SK-N-SH treated with all-trans-retinoic acid at 6 μM for 48 hours (cell line): ENCODE measurements around the gene MITF.

Source experiments
- ARNTL ChIP-seq: fragments of 450-650 bp; formaldehyde crosslinking; IDR thresholded peaks from 2 replicates; pipeline ENCODE4 v1.5.0; 2020; ENCODE audit warnings: low read depth, mild to moderate bottlenecking, moderate library complexity, borderline replicate concordance
- CSDC2 ChIP-seq: fragments of 250-450 bp; sonication (Bioruptor Pico); IDR thresholded peaks from 2 replicates; pipeline ENCODE4 v1.5.0; 2020; ENCODE audit warnings: mild to moderate bottlenecking, moderate library complexity
- GLIS3 ChIP-seq: fragments of 250-450 bp; sonication (Bioruptor Pico); IDR thresholded peaks from 2 replicates; pipeline ENCODE4 v1.5.0; 2020; ENCODE audit warnings: mild to moderate bottlenecking, moderate library complexity
- RARB ChIP-seq: fragments of 250-450 bp; sonication (Bioruptor Pico); IDR thresholded peaks from 2 replicates; pipeline ENCODE4 v1.8.0; 2021; ENCODE audit warnings: mild to moderate bottlenecking, moderate library complexity
- TCF4 ChIP-seq: fragments of 250-450 bp; sonication (Bioruptor Pico); IDR thresholded peaks from 2 replicates; pipeline ENCODE4 v1.8.0; 2021; ENCODE audit warnings: mild to moderate bottlenecking, moderate library complexity, borderline replicate concordance
- ZC3H10 ChIP-seq: fragments of 250-450 bp; sonication (Bioruptor Pico); IDR thresholded peaks from 2 replicates; pipeline ENCODE4 v1.5.1; 2021; ENCODE audit warnings: mild to moderate bottlenecking, moderate library complexity
- ZFP30 ChIP-seq: fragments of 450-650 bp; formaldehyde crosslinking; IDR thresholded peaks from 2 replicates; pipeline ENCODE4 v1.5.0; 2022; ENCODE audit warnings: mild to moderate bottlenecking, moderate library complexity
- ZNF70 ChIP-seq: fragments of 450-650 bp; formaldehyde crosslinking; IDR thresholded peaks from 2 replicates; pipeline ENCODE4 v1.5.0; 2020; ENCODE audit warnings: mild to moderate bottlenecking, moderate library complexity
- TF ChIP-seq, protein P1 (sequence below): fragments of 250-450 bp; sonication (Bioruptor Pico); IDR thresholded peaks from 2 replicates; pipeline ENCODE4 v1.5.1; 2021; ENCODE audit warnings: mild to moderate bottlenecking, moderate library complexity
- TF ChIP-seq, protein P2 (sequence below): fragments of 250-450 bp; sonication (Bioruptor Pico); IDR thresholded peaks from 2 replicates; pipeline ENCODE4 v1.5.0; 2020; ENCODE audit warnings: mild to moderate bottlenecking, moderate library complexity

- TF ChIP-seq ZFP30 (CRISPR knock-in tag) = no peak
- TF ChIP-seq ZNF70 (CRISPR knock-in tag) = no peak
- TF ChIP-seq ZC3H10 = no peak
- no peak for TF ChIP-seq RARB
- TF ChIP-seq ARNTL (CRISPR knock-in tag) = no peak
- TF ChIP-seq, protein P1, sequence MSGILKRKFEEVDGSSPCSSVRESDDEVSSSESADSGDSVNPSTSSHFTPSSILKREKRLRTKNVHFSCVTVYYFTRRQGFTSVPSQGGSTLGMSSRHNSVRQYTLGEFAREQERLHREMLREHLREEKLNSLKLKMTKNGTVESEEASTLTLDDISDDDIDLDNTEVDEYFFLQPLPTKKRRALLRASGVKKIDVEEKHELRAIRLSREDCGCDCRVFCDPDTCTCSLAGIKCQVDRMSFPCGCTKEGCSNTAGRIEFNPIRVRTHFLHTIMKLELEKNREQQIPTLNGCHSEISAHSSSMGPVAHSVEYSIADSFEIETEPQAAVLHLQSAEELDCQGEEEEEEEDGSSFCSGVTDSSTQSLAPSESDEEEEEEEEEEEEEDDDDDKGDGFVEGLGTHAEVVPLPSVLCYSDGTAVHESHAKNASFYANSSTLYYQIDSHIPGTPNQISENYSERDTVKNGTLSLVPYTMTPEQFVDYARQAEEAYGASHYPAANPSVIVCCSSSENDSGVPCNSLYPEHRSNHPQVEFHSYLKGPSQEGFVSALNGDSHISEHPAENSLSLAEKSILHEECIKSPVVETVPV (CRISPR knock-in tag) = no peak
- TF ChIP-seq CSDC2 (CRISPR knock-in tag) = no peak
- TF ChIP-seq TCF4 = no peak
- TF ChIP-seq, protein P2, sequence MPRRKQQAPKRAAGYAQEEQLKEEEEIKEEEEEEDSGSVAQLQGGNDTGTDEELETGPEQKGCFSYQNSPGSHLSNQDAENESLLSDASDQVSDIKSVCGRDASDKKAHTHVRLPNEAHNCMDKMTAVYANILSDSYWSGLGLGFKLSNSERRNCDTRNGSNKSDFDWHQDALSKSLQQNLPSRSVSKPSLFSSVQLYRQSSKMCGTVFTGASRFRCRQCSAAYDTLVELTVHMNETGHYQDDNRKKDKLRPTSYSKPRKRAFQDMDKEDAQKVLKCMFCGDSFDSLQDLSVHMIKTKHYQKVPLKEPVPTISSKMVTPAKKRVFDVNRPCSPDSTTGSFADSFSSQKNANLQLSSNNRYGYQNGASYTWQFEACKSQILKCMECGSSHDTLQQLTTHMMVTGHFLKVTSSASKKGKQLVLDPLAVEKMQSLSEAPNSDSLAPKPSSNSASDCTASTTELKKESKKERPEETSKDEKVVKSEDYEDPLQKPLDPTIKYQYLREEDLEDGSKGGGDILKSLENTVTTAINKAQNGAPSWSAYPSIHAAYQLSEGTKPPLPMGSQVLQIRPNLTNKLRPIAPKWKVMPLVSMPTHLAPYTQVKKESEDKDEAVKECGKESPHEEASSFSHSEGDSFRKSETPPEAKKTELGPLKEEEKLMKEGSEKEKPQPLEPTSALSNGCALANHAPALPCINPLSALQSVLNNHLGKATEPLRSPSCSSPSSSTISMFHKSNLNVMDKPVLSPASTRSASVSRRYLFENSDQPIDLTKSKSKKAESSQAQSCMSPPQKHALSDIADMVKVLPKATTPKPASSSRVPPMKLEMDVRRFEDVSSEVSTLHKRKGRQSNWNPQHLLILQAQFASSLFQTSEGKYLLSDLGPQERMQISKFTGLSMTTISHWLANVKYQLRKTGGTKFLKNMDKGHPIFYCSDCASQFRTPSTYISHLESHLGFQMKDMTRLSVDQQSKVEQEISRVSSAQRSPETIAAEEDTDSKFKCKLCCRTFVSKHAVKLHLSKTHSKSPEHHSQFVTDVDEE = no peak
- TF ChIP-seq GLIS3 (CRISPR knock-in tag) = no peak
Observed at GRCh38 chr3:69719587-69720122, 19.6 kb upstream of the MITF start.
